Measurements from ENCODE around the gene BCR.
A peak's percentile ranks its signal among the peaks of the same experiment; 100 is the strongest.
"Not testable (repeated sequence)": the region's sequence is repeated elsewhere in the genome, so short reads cannot be mapped to it uniquely, and the experiment has no call there.

The BCR gene

DNA sequence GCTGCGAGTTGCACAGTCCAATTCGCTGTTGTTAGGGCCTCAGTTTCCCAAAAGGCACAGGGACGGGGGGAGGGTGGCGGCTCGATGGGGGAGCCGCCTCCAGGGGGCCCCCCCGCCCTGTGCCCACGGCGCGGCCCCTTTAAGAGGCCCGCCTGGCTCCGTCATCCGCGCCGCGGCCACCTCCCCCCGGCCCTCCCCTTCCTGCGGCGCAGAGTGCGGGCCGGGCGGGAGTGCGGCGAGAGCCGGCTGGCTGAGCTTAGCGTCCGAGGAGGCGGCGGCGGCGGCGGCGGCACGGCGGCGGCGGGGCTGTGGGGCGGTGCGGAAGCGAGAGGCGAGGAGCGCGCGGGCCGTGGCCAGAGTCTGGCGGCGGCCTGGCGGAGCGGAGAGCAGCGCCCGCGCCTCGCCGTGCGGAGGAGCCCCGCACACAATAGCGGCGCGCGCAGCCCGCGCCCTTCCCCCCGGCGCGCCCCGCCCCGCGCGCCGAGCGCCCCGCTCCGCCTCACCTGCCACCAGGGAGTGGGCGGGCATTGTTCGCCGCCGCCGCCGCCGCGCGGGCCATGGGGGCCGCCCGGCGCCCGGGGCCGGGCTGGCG, at the start of gene BCR:
TSS of gene BCR (plus strand) at position 209 of the 592 bp plus-strand sequence. CDS start 452 bp downstream, outside the sequence.
- DNase-seq = peak; percentile 84

DNA sequence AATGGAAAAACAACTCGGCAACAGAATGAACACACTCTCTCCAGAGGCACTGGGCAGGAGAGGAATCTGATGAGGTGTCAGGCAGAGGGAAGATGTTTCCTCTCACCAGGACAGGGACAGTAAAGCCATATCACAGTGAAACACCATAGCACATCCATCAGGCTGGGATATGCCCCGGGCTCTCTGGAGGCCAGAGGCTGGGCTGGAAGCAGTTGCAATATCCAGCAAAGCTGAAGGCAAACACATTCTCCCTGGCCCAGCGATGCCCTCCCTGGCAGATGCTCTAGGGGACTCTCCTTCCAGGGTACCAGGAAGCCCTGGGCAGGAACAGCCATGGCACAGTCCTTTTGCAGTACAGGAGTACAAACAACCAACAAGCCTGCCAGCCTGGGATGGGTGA, 49.6 kb upstream of the BCR start:
- no peak for DNase-seq

DNA sequence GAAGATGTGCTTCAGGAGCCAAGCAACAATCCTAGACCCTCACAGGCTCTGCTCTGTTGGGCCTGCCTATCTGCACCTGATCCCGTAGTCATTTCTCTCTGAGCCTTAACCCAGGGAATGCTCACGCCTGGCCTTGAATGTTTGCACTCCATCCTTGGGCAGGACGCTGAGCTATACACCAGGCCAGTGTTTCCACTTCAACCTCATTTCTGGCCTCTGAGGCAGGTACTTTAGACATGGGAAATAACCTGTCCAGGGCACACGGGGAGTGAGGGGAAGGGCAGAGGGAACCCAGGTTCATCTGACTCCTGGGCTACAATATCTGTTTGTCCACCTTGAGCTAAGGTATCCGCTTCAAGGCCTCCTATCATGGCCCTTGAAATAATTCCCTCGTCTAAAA, 48.4 kb upstream of the BCR start:
- DNase-seq = no peak

DNA sequence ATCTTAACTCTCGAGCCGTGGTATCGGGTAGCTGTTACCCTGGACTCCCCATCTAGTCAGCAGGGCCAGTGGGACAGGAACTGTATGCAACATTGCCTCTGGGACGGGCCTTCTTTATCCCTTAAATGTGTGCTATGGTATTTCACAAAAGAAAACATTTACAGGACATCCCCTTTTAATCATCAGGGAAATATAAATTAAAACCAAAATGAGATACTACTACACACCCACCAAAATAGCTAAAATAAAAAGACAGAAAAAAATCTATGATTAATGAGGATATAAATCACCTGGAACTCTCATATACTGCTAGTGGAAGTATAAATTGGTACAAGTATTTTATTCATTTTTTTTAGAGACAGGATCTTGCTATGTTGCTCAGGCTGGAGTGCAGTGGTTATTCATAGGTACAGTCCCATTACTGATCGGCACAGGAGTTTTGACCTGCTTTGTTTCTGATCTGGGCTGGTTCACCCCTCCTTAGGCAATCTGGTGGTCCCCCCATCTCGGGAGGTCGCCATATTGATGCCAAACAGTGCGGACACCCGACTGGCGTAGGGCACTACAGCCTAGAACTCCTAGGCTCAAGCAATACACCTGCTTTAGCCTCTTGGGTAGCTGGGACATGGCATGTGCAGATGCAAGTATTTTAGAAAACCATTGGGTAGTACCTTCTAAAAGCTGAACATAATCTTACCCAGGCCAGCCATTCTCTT, 47.8 kb upstream of the BCR start:
- DNase-seq = no peak

DNA sequence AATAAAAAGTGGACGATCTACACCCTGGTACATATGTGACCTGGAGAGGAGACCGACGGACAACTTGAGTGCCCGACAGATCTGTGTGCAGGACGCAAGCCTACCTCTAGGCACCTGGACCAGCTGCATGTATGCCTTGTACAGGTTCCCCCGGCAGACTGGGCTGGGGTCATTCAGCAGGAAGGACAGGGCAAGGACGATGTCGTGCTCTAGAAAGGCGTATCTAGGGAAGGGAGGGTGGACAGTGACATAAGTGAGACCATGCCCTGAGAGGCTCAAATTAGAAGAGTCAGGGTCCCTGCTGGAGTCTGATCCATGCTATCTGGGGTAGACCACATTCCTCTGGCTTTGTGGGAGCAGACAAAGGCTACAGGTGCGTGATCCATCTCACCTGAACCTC, 46.4 kb upstream of the BCR start:
- no peak for DNase-seq

DNA sequence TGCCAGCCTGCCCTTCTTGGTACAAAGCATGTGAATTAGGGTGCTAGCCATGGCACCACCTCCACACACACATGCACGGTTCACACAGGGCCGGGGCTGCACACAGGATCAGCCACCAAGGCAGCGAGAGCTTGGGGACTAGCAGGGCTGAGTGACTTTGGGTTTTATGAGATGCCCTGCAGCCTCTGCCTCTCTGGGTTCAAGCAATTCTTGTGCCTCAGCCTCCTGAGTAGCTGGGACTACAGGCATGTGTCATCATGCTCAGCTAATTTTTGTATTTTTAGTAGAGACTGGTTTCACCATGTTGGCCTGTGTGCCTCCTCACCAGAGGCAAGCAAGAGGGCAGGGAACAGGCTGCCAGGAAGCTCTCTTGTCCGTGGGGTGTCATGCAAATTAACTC, 43.3 kb upstream of the BCR start:
- not testable (repeated sequence) for DNase-seq

DNA sequence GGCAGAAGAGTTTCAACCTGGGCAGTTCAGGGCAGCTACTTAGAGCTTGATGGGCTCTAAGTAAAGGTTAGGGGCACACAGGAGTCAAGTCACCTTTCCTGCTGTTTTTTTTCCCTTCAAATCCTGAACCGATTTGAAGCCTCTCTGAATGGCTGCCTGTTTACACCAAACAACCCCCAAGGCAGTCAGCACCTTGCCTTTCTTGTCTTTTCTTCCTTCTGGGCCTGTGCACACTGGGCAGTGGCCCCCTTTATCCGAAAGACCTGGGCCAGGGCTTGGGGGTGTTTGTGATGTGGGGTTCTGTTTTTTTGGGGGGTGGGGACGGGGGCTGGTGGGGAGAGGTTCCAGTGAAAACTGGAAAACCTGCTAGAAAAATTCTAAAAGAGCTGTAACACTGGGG, 42.8 kb upstream of the BCR start:
- DNase-seq = no peak

DNA sequence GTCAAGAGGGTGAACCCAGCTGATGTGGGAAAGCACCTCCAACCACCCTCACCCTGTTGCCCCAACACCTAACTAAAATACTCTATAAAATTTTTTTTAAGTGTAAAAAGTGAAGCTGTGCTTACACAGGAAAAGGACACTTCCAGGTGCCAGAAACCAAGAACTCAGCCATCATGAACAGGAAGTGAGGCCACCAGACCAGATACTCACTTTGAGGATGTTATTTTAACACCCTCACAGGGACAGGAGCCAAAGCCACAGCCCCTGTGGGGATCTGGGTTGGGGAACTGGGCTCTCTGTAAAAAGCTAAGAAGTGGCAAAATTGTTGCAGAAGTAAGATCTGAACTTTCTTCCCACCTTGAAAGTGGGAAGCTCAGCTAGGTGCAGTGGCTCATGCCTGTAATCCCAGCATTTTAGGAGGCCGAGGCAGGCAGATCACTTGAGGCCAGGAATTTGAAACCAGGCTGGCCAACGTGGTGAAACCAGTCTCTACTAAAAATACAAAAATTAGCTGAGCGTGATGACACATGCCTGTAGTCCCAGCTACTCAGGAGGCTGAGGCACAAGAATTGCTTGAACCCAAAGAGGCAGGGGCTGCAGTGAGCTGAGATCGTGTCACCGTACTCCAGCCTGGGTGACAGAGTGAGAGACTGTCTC, 42.3 kb upstream of the BCR start:
- no peak for DNase-seq

DNA sequence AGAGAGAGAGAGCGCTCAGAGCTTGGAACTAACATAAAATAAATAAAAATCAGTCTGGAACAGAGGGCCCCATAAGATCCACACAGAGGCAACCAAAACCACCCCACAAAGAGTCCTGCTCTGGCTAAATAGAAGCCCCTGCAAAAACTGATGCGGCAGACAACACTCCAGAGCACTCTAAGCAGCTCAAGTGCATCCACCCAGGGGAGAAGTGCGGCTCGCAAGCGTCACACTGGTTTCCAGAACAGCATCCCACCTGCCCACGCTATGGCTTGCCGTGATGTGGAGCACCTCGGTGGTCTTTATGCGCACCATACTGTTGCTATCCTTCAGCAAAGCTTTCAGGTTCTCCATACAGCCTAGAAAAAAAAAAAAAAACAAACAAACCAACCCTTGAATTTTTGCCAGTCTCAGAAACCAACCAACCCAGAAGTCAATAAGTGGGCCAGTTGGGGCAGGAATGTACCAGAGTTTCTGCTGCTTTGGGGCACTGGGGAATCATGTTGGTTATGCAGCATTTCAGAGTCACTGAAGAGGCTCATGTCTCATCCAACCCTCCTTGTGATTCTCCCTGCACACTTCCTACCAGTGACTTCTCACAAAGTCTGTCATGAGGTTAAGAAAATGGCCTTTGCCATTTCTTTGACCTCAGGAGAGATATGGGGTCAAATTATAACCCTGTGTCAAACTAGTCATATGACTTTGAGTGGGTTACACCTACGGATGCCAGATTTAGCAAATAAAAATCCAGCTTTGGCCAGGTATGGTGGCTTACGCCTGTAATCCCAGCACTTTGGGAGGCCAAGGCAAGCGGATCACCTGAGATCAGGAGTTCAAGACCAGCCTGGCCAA, 41.5 kb upstream of the BCR start:
- DNase-seq = no peak

DNA sequence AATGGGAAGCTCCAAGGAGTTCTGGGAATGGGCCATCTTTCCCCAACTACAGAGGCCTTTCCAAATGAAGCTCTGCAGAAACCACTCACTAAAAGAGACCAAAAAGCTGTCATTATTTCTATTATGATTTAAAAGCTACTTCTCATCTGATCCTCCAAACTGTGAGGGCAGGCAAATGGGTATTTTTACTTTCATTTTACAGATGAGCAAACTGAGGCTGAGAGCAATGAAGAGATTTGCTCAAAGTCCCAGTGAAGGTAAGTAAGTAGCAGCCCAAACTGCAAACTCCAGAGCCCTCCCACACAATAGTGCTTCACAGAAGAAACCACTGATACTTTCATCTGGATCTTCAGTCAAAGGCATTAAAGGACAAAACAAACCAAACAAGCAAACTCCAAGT, 39.9 kb upstream of the BCR start:
- no peak for DNase-seq

DNA sequence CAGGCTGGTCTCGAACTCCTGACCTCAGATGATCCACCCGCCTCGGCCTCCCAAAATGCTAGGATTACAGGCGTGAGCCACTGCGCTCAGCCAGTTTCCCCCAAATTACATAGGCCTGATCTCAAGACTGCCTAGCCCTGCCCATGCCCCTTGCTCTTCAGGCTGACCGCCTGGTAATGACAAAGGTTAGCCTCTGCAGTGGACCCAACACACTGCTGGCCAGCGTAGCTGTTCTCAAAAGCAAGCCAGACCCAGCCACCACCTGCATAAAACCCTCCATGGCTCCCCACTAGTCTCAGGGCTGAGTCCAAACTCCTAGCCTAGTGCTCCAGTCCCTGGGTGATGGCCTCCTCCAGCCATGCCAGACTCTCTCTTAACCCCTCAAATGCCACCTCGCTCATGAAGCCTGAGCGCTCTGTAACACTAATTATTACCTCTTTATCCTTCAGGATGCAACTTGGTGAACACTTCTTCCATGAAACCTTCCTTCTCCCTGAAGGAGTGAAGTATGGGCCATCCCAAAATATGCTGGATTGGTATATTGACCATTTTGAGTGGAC, 37.7 kb upstream of the BCR start:
- DNase-seq = no peak

DNA sequence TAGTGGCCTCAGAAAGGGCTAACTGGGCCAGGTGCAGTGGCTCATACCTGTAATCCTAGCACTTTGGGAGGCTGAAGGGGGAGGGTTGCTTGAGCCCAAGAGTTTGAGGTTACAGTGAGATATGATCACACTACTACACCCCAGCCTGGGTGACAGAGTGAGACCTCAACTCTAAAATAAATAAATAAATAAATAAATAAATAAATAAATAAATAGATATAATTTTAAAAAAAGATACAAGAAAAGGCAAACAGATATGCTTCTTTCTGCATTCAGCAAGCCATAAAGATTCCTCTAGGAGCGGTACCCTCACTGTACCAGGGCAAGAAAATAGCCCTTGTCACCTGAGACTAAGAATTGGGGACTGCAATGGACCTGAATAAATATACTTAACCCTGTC, 37.2 kb upstream of the BCR start:
- DNase-seq = no peak

DNA sequence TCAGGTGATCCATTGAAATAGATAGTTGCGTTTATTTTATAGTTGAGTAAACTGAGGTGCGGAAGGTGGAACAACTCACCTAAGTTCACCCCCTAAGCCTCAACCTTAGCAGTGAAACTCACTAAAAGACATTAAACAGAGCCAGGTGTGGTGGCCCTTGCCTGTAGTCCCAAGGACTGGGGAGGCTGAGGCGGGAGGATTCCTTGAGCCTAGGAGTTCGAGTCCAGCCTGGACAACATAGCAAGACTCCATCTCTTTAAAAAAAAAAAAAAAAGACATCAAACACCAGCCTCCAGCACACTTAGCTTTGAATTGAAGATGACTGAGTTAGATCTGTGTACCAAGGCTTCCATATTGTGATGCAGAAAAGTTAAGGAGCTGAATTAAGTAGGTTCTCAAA, 35.9 kb upstream of the BCR start:
- no peak for DNase-seq

DNA sequence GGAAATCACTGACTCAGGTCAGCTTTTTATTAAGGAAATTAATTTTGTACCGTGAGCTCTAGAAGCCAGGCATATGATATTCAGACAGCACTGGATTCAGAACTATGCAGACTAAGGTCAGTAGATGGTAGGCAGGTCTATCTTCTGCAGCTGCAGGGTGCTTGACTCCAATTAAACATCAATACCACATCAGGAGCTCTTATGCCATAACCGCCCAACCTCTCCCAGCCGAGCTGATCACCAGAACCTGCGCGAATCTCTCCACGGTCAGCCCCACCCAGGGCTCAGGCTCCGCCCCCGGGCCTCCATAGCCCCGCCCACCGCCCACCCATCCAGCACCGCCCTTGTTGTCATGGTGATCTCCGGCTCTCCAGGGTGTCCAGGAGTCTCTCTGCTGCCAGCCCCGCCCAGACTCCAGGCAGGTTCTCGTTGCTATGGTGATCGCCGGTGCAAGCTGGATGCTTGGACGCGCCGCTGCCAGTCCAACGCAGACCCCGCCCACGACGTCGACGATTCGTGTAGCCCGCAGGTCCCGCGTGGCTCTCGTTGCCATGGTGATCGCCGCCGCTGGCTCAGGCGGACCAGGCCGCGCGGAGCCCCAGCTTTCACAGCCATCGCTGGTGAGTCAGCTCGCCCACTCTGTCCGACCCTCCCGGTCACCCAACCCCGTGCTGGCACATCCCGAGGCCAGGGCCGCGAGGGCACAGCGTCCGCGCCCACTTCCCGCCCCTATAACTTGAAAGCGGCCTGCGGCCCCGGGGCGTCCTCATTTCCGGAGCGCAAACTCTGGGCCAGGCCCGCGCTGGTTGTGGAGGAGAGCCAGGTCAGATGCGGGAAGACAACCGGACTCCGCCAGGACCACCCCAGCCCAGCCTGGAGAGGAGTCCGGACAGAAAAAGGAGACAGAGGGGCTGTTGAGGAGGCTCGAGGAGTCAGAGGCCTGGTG, 35.1 kb upstream of the BCR start, which contains the start of gene RAB36:
TSS of gene RAB36 (plus strand) at position 546 of the 946 bp plus-strand sequence. CDS start 1,140 bp downstream, outside the sequence.
- peak; percentile 90 for DNase-seq

DNA sequence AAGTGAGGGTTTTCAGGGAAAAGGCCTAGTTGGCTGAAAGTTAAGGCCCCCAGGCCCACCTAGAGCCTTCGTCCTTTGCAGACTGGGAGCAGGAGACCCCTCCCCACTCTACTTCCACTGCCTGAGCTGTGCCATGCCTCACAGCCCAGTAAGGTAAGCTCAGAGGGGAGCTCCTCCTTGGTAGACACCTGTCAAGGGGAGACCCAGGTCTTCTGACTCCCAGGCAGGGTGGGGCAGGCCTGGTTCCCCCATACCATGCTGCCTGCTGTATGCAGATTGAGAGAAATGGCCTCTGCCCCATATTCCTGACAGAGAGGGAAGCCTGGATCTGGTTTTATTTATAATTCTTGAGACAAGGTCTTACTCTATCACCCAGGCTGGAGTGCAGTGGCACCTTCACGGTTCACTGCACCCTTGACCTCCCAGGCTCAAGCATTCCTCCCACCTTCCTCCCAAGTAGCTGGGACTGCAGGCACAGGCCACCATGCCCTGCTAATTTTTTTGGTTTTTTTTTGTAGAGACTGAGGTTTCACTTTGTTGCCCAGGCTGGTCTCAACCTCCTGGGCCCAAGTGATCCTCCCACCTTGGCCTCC, 34.3 kb upstream of the BCR start:
- DNase-seq = no peak

DNA sequence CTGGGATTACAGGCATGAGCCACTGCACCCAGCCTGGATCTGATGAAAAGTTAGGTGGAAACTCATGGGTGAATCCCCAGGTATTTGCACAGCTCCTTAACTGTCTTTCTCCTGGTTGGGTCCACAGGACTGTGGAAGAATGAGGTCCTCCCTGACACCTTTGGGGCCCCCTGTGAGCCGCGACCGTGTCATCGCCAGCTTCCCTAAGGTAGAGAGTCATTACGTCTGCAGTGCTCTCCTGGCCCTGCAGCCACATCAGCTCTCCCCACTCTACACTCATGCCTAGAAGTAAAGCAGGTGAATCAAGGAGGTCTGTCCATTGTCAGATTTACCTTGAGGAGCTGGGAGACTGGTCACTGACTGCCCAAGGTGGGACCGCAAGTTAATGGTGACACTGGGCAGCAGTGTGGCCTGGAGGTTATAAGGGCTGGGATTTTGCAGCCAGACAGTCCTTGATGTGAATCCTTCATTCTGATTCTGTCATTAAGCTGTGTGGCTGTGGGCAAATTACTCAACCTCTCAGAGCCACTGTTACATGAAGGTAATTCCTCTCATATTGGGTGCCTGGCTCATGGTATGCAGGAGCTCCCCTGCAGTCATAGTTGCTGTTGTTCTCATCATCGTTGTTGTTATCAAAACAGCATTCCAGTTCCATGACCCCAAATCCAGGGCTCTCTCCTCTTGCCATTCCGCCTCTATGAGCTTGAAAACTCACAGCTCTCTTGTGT, 33.7 kb upstream of the BCR start:
- no peak for DNase-seq

DNA sequence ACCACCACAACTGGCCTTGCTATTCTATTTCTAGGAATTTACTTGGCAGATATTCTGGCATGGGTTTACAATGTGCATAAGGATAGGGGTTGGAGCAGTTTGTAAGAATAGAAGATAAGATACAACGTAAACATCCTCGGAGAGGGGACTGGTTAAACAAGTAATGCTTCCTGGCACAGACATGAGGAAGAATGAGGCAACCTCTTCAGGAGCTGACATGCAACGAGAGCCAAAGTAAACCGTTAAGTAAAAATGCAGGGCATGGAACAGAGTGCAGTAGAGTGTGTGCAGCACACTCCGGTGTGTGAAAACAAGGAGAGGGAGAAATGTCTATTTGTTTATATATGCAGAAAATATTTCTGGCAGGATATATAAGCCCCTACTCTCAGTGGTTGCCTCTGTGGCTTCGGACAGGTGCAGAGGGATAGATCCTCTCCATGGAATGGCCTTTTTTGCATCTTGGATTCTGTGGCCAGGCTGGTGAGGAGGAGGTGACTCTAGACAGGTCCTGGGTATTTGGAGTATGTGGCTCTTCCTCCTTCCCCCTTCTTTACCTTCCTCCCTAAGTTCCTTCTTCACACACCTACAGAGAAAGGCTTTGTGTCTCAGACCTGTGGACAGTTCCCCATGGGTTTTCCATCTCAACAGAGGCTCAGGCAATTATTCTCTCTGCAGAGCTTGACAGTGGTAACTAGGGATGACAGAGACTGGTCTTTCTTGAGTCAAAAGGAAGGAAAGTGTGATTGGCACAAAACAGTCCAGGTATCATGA, 32.5 kb upstream of the BCR start:
- DNase-seq = no peak

DNA sequence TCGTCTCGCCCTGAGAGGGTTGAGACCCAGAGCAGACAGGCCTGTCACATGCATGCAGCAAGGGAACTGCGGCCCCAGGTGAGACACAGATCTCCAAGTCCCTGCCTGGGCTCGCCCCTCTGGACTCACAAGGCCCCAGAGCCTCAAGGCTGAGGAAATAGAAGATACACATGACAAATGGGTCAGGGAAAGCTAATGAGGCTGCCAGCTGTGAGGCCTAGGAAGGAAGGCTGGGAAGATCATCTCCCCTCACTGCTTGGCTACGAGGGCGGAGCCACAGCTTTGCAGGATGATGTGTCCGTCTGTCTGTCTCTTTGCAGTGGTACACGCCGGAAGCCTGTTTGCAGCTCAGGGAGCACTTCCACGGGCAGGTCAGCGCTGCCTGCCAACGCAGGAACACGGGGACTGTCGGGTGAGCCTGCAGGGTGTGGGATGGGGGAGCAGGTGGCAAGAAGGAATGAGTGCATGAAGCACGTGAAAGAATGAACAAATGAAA, 30.5 kb upstream of the BCR start:
- no peak for DNase-seq

DNA sequence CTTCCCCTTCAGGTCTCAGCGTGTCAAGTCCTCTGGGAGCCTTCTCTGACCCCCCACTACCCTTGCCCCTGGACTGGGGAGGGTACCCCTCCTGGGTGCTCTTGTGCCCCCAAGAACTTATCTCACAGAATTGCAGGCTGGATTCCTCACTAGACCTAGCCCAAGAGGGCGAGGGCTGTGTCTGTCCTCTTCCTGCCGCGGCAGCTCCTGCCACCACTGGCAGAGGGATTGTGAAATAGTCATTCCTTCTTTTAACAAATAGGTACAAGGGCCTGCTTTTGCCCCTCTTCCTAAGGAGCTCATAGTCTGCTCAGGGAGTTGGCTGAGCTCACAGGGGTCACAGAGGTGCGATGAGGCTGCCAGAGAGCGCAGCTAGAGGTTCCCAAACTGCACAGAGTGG, 29.5 kb upstream of the BCR start:
- DNase-seq = no peak

DNA sequence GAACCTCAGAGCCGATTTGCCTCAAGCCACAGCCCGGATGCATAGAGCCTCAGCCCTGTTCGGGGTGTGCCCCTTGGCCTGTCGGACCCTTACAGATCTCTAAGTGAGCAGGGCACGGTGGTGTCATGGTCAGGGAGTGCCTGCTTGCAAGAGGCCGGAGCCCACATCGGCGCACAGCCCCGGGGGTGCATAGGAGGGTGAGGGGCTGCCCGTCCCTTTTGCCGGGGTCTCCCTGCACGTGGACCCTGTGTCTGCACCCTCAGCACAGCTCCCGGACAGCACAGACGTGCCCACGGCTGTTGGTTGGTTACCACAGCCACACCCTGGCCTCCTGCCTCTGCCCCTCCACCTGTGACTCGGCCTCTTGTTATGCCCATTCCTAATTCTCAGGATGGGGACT, 28.5 kb upstream of the BCR start:
- no peak for DNase-seq

Measured in midbrain (tissue), 1 donor.